K562 (cell line): ENCODE data around the gene TTC31. TPM values are rescaled to one million over a fixed set of nuclear protein-coding genes. Genes with fewer than 3 reads are reported as not detected.

Source experiments
- BCOR ChIP-seq: fragments of 450-650 bp; IDR thresholded peaks from 2 replicates; pipeline ENCODE4 v1.6.1; 2016
- E2F4 ChIP-seq: sonication (generic); formaldehyde crosslinking; IDR thresholded peaks from 2 replicates; pipeline ENCODE4 v1.8.0; 2022; ENCODE audit warnings: mild to moderate bottlenecking, low read depth, missing genetic modification reagents
- GTF2A2 ChIP-seq: IDR thresholded peaks from 2 replicates; pipeline ENCODE4 v1.6.1; 2016; ENCODE audit warnings: mild to moderate bottlenecking, missing genetic modification characterization, missing compliant biosample characterization
- HNRNPH1 ChIP-seq: fragments of 200-400 bp; formaldehyde crosslinking; optimal IDR thresholded peaks from 2 replicates; pipeline ENCODE3; 2017; ENCODE audit warnings: low read depth, mild to moderate bottlenecking, low read length, moderate library complexity
- MAZ ChIP-seq, 2 experiments: fragments of 450-650 bp in 1 of 2; sonication (generic) in 1 of 2; formaldehyde crosslinking; IDR thresholded peaks in 1 of 2; conservative IDR thresholded peaks in 1 of 2; 2 replicates each; pipeline versions ENCODE4 v1.4.0 to v1.5.0; 2020; ENCODE audit warnings: mild to moderate bottlenecking in 1 of 2, missing genetic modification reagents in 1 of 2
- MBD2 ChIP-seq: sonication (generic); IDR thresholded peaks from 2 replicates; pipeline ENCODE4 v1.6.1; 2016; ENCODE audit warnings: low read depth, borderline replicate concordance
- MNT ChIP-seq, 2 experiments: fragments of 450-650 bp; conservative IDR thresholded peaks; 2 replicates each; pipeline ENCODE4 v1.6.1; 2017; ENCODE audit warnings: mild to moderate bottlenecking in 2 of 2, moderate library complexity in 2 of 2
- RBM22 ChIP-seq: fragments of 200-400 bp; formaldehyde crosslinking; IDR thresholded peaks from 2 replicates; pipeline ENCODE4 v1.6.1; 2018; ENCODE audit warnings: low read length, low read depth; ENCODE audit not compliant: poor library complexity, severe bottlenecking
- RNF2 ChIP-seq: sonication (generic); IDR thresholded peaks from 2 replicates; pipeline ENCODE4 v1.6.1; 2016
- SAFB2 ChIP-seq: fragments of 200-400 bp; formaldehyde crosslinking; IDR thresholded peaks from 2 replicates; pipeline ENCODE4 v1.6.1; 2018; ENCODE audit warnings: borderline replicate concordance, low read length, low read depth, moderate library complexity; ENCODE audit not compliant: severe bottlenecking
- ZBTB9 ChIP-seq: fragments of 450-650 bp; formaldehyde crosslinking; IDR thresholded peaks from 2 replicates; pipeline ENCODE4 v1.4.0; 2020; ENCODE audit warnings: mild to moderate bottlenecking, moderate library complexity
- ZNF146 ChIP-seq: IDR thresholded peaks from one replicate; pipeline ENCODE4 v1.6.1; 2018; ENCODE audit warnings: missing compliant biosample characterization; ENCODE audit not compliant: unreplicated experiment
- ZNF253 ChIP-seq: fragments of 250-450 bp; sonication (Bioruptor Pico); conservative IDR thresholded peaks from 2 replicates; pipeline ENCODE4 v1.6.1; 2021; ENCODE audit warnings: mild to moderate bottlenecking
- ZNF592 ChIP-seq: fragments of 450-650 bp; IDR thresholded peaks from 2 replicates; pipeline ENCODE4 v1.6.1; 2017; ENCODE audit warnings: antibody characterized with exemption, mild to moderate bottlenecking
- ZNF696 ChIP-seq: fragments of 250-450 bp; sonication (Bioruptor Pico); conservative IDR thresholded peaks from 2 replicates; pipeline ENCODE4 v1.4.0; 2020; ENCODE audit warnings: mild to moderate bottlenecking, moderate library complexity
- ZNF764 ChIP-seq: fragments of 250-450 bp; sonication (Bioruptor Pico); IDR thresholded peaks from 2 replicates; pipeline ENCODE4 v1.4.0; 2020; ENCODE audit warnings: low read depth, mild to moderate bottlenecking, moderate library complexity
- polyA plus RNA-seq, 8 experiments: library from polyadenylated mRNA; depleted of rRNA in 4 of 8; stranded (reverse) in 5 of 8; unstranded in 3 of 8; fragments of >200 nt; fragmentation: Nextera tagmentation in 2 of 8; fragmentation: Illumina TruSeq in 1 of 8; extraction: Ambion mirVana in 2 of 8; extraction: Trizol in 1 of 8; gene quantifications; 2 replicates each; pipeline versions ENCODE4 v1.2.1 to v1.2.3, GENCODE V29; 2011 to 2014; ENCODE audit warnings: inconsistent platforms in 1 of 8, missing spikeins in 1 of 8
- total RNA-seq, 7 experiments: library from RNA; depleted of rRNA in 6 of 7; stranded (reverse); fragments of >200 nt in 6 of 7; fragmentation: Illumina TruSeq in 2 of 7; extraction: Trizol in 2 of 7; gene quantifications; 2 replicates each; pipeline versions ENCODE4 v1.2.1 to v1.2.3, GENCODE V29; 2011 to 2021; ENCODE audit warnings: low replicate concordance in 1 of 7

The TTC31 gene
- total and polyA plus RNA-seq, 9 of the 15 experiments (the other 6 are each of a cell fraction or from before 2014, with no cell fraction given): 4.7 to 30.5 (median 15.9) TPM

GRCh38 chr2:74472086-74472944, 10.6 kb upstream of the TTC31 start, which contains the start of gene MRPL53 (continued):
- TF ChIP-seq ZNF696: no peak
- TF ChIP-seq ZBTB9 (CRISPR knock-in tag): 0 out of 2 replicates have a peak, but pooled peaks have one; percentile 64
- TF ChIP-seq E2F4 (CRISPR knock-in tag): no peak
- peak; percentile 73 to 88; a peak in 2 of 4 replicates for TF ChIP-seq MAZ (CRISPR knock-in tag; conservative IDR thresholded peaks at IDR 0.05 in 1 of 2, IDR thresholded peaks at IDR 0.05 in 1 of 2)
- no peak for TF ChIP-seq SAFB2
- no peak for TF ChIP-seq ZNF146 (CRISPR knock-in tag)
- 0 out of 2 replicates have a peak, but pooled peaks have one; percentile 36 for TF ChIP-seq BCOR
- 0 out of 2 replicates have a peak, but pooled peaks have one; percentile 40 for TF ChIP-seq ZNF253 (CRISPR knock-in tag)
- TF ChIP-seq HNRNPH1: no peak
- peak; percentile 75 to 86 for TF ChIP-seq MNT (conservative IDR thresholded peaks at IDR 0.05)
- peak; percentile 46 for TF ChIP-seq RNF2
- TF ChIP-seq ZNF592: peak; percentile 87
- no peak for TF ChIP-seq ZNF764 (CRISPR knock-in tag)
- TF ChIP-seq RBM22: peak; percentile 76
- TF ChIP-seq MBD2: peak; percentile 84
- no peak for TF ChIP-seq GTF2A2 (tag)
